HepG2 (cell line): ENCODE measurements around the gene ADCY9. TPM values are rescaled to one million over a fixed set of nuclear protein-coding genes. Genes with fewer than 3 reads are reported as not detected.

ENCODE experiments used
- AHDC1 ChIP-seq: sonication (generic); formaldehyde crosslinking; IDR thresholded peaks from 2 replicates; pipeline ENCODE4 v1.5.1; 2020; ENCODE audit warnings: mild to moderate bottlenecking, missing genetic modification reagents, borderline replicate concordance
- CSRNP2 ChIP-seq: sonication (generic); formaldehyde crosslinking; conservative IDR thresholded peaks from 2 replicates; pipeline ENCODE4 v1.8.0; 2022; ENCODE audit warnings: low read depth, missing genetic modification reagents
- FOSL2 ChIP-seq: sonication (generic); formaldehyde crosslinking; IDR thresholded peaks from 2 replicates; pipeline ENCODE4 v1.4.0; 2020; ENCODE audit warnings: missing genetic modification reagents
- MEIS2 ChIP-seq: sonication (generic); formaldehyde crosslinking; IDR thresholded peaks from 2 replicates; pipeline ENCODE4 v1.9.0; 2021; ENCODE audit warnings: mild to moderate bottlenecking, missing genetic modification reagents
- MTERF4 ChIP-seq: sonication (generic); formaldehyde crosslinking; IDR thresholded peaks from 2 replicates; pipeline ENCODE4 v1.8.0; 2023; ENCODE audit warnings: mild to moderate bottlenecking, missing genetic modification reagents
- MTF2 ChIP-seq: sonication (generic); formaldehyde crosslinking; IDR thresholded peaks from 2 replicates; pipeline ENCODE4 v1.5.0; 2020; ENCODE audit warnings: missing genetic modification reagents, borderline replicate concordance
- NCOA2 ChIP-seq: sonication (generic); formaldehyde crosslinking; IDR thresholded peaks from 2 replicates; pipeline ENCODE4 v1.8.0; 2022; ENCODE audit warnings: inconsistent platforms
- PBX2 ChIP-seq: IDR thresholded peaks from 2 replicates; pipeline ENCODE4 v1.6.1; 2016; ENCODE audit warnings: control low read depth
- PLRG1 ChIP-seq: fragments of 450-650 bp; conservative IDR thresholded peaks from 2 replicates; pipeline ENCODE4 v1.6.1; 2016
- RNF2 ChIP-seq: fragments of 450-650 bp; conservative IDR thresholded peaks from 2 replicates; pipeline ENCODE4 v1.6.1; 2016; ENCODE audit warnings: low read depth
- SOX13 ChIP-seq, 3 experiments: fragments of 450-650 bp in 1 of 3; sonication (generic) in 1 of 3; formaldehyde crosslinking in 1 of 3; IDR thresholded peaks in 2 of 3; conservative IDR thresholded peaks in 1 of 3; 2 replicates each; pipeline versions ENCODE4 v1.5.0 to v1.6.1; 2016 to 2020; ENCODE audit warnings: antibody characterized with exemption in 1 of 3, mild to moderate bottlenecking in 1 of 3, missing compliant biosample characterization in 1 of 3, missing genetic modification reagents in 1 of 3, moderate library complexity in 1 of 3
- ZKSCAN5 ChIP-seq: sonication (generic); formaldehyde crosslinking; IDR thresholded peaks from 2 replicates; pipeline ENCODE4 v1.5.1; 2020; ENCODE audit warnings: mild to moderate bottlenecking, missing genetic modification reagents
- ZNF138 ChIP-seq: sonication (generic); formaldehyde crosslinking; IDR thresholded peaks from 2 replicates; pipeline ENCODE4 v1.5.0; 2020; ENCODE audit warnings: mild to moderate bottlenecking, low read depth, missing genetic modification reagents
- ZNF230 ChIP-seq: sonication (generic); formaldehyde crosslinking; IDR thresholded peaks from 2 replicates; pipeline ENCODE4 v1.4.0; 2020; ENCODE audit warnings: mild to moderate bottlenecking, missing genetic modification reagents
- ZNF337 ChIP-seq: sonication (generic); formaldehyde crosslinking; IDR thresholded peaks from 2 replicates; pipeline ENCODE4 v1.5.1; 2020; ENCODE audit warnings: missing genetic modification reagents, low read depth, mild to moderate bottlenecking, borderline replicate concordance
- ZNF382 ChIP-seq: sonication (generic); formaldehyde crosslinking; IDR thresholded peaks from 2 replicates; pipeline ENCODE4 v1.5.0; 2020; ENCODE audit warnings: missing genetic modification reagents, mild to moderate bottlenecking, borderline replicate concordance
- ZNF598 ChIP-seq: sonication (generic); formaldehyde crosslinking; IDR thresholded peaks from 2 replicates; pipeline ENCODE4 v1.5.1; 2020; ENCODE audit warnings: mild to moderate bottlenecking, missing genetic modification reagents, borderline replicate concordance
- ZSCAN30 ChIP-seq: sonication (generic); formaldehyde crosslinking; IDR thresholded peaks from 2 replicates; pipeline ENCODE4 v1.5.0; 2020; ENCODE audit warnings: mild to moderate bottlenecking, missing genetic modification reagents
- ZSCAN9 ChIP-seq: IDR thresholded peaks from 2 replicates; pipeline ENCODE4 v1.6.1; 2016; ENCODE audit warnings: borderline replicate concordance
- polyA plus RNA-seq, 8 experiments: library from polyadenylated mRNA; depleted of rRNA in 3 of 8; stranded (reverse) in 7 of 8; unstranded in 1 of 8; fragments of >200 nt; fragmentation: Illumina TruSeq in 4 of 8; extraction: Trizol in 4 of 8; gene quantifications; 2 replicates each; pipeline versions ENCODE4 v1.2.1 to v1.2.3, GENCODE V29; 2011 to 2016; ENCODE audit warnings: low read depth in 4 of 8, missing spikeins in 1 of 8, mixed read lengths in 1 of 8; ENCODE audit not compliant: insufficient read depth in 1 of 8
- total RNA-seq, 5 experiments: library from RNA; depleted of rRNA; stranded (reverse); fragments of >200 nt; fragmentation: Illumina TruSeq; extraction: Trizol; gene quantifications; 2 replicates each; pipeline ENCODE4 v1.2.3, GENCODE V29; 2016; ENCODE audit warnings: low read depth in 1 of 5
- TF ChIP-seq, protein P1 (sequence below): sonication (generic); formaldehyde crosslinking; IDR thresholded peaks from 2 replicates; pipeline ENCODE4 v1.8.0; 2022; ENCODE audit warnings: missing genetic modification reagents, mild to moderate bottlenecking, borderline replicate concordance

The ADCY9 gene
- total and polyA plus RNA-seq, 2 of the 13 experiments (the other 11 are each of a cell fraction or from before 2014, with no cell fraction given) = 11.2 to 13.9 TPM

DNA sequence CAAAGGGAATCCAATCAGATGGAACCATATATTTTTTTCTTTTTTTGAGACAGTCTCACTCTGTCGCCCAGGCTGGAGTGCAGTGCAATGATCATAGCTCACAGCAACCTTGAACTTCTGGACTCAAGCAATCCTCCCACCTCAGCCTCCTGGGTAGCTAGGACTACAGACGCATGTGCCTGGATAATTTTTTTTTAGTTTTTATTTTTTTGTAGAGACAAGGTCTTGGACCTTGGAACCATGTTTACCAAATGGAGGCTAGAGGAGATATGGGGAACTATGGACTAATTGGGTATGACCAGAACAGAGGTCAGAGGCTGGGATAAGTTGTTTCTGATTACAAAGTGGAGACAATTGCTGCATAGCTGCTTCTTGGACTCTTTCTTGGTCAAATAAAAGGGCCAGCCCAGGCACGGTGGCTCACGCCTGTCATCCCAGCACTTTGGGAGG lies 41.2 kb upstream of the ADCY9 start (continued):
- TF ChIP-seq PLRG1 = no peak
- TF ChIP-seq NCOA2 (CRISPR knock-in tag) = peak; percentile 59; the same call in 1 of the 2 replicates
- peak; percentile 62; the same call in 1 of the 2 replicates for TF ChIP-seq AHDC1 (CRISPR knock-in tag)
- no peak for TF ChIP-seq ZNF138 (CRISPR knock-in tag)
- TF ChIP-seq ZSCAN9 (CRISPR knock-in tag) = 0 out of 2 replicates have a peak, but pooled peaks have one; percentile 27
- TF ChIP-seq MTF2 = no peak
- no peak for TF ChIP-seq SOX13 (IDR thresholded peaks at IDR 0.05)
- TF ChIP-seq SOX13 (CRISPR knock-in tag; conservative IDR thresholded peaks at IDR 0.05 in 1 of 2, IDR thresholded peaks at IDR 0.05 in 1 of 2) = peak in 1 of 2 experiments; percentile 74; a peak in 2 of 4 replicates
- no peak for TF ChIP-seq RNF2
- TF ChIP-seq ZSCAN30 (CRISPR knock-in tag) = no peak
- no peak for TF ChIP-seq ZNF230 (CRISPR knock-in tag)
- TF ChIP-seq CSRNP2 (CRISPR knock-in tag) = no peak
- no peak for TF ChIP-seq ZKSCAN5 (CRISPR knock-in tag)
- no peak for TF ChIP-seq ZNF337 (CRISPR knock-in tag)
- TF ChIP-seq MTERF4 (CRISPR knock-in tag) = no peak
- no peak for TF ChIP-seq MEIS2
- TF ChIP-seq ZNF598 = no peak
- no peak; the same call in 1 of the 2 replicates for TF ChIP-seq FOSL2 (CRISPR knock-in tag)
- TF ChIP-seq, protein P1, sequence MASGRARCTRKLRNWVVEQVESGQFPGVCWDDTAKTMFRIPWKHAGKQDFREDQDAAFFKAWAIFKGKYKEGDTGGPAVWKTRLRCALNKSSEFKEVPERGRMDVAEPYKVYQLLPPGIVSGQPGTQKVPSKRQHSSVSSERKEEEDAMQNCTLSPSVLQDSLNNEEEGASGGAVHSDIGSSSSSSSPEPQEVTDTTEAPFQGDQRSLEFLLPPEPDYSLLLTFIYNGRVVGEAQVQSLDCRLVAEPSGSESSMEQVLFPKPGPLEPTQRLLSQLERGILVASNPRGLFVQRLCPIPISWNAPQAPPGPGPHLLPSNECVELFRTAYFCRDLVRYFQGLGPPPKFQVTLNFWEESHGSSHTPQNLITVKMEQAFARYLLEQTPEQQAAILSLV (CRISPR knock-in tag) = no peak
- TF ChIP-seq PBX2 (CRISPR knock-in tag) = no peak
- TF ChIP-seq ZNF382 (CRISPR knock-in tag) = no peak
